MV-4-11 (cell line): ENCODE results near the gene LIMD2.
"Not testable (repeated sequence)": the region's sequence is repeated elsewhere in the genome, so short reads cannot be mapped to it uniquely, and the experiment has no call there.

Source experiments
- DNase-seq: peaks from one replicate; lab custom pipeline; 2025; lab: John Stamatoyannopoulos, UW

Gene LIMD2

GRCh38 chr17:63699638-63700527, at the start of gene LIMD2:
Gene LIMD2 (minus strand): TSS chr17:63700125. CDS start chr17:63699298, 827 bp downstream.
- DNase-seq: peak; percentile 31

- DNase-seq: peak; percentile 98
These were observed 41.7 kb upstream of the LIMD2 start, which contains the start of gene STRADA for GRCh38 chr17:63741408-63742173. Gene STRADA (minus strand): TSS chr17:63741799. CDS start chr17:63728369, 13,430 bp downstream.

- peak; percentile 24 for DNase-seq
These were observed 41.1 kb upstream of the LIMD2 start for GRCh38 chr17:63741143-63741407.

- no peak for DNase-seq
These were observed 40.7 kb upstream of the LIMD2 start for GRCh38 chr17:63740464-63741142.

- peak; percentile 67 for DNase-seq
These were observed 35.8 kb upstream of the LIMD2 start for GRCh38 chr17:63735691-63736090.

- no peak for DNase-seq
These were observed 22.5 kb upstream of the LIMD2 start for GRCh38 chr17:63722403-63722802.

- not testable (repeated sequence) for DNase-seq
These were observed 20.3 kb upstream of the LIMD2 start for GRCh38 chr17:63720194-63720593.

GRCh38 chr17:63718988-63719387, 19.1 kb upstream of the LIMD2 start:
- DNase-seq: no peak

- no peak for DNase-seq
These were observed 16.5 kb upstream of the LIMD2 start for GRCh38 chr17:63716426-63716825.

GRCh38 chr17:63714550-63715277, 14.8 kb upstream of the LIMD2 start:
- no peak for DNase-seq

- DNase-seq: no peak
These were observed 9.2 kb upstream of the LIMD2 start for GRCh38 chr17:63709110-63709509.

- DNase-seq: no peak
These were observed 7.2 kb upstream of the LIMD2 start for GRCh38 chr17:63707151-63707550.

- DNase-seq: no peak
These were observed 6.6 kb upstream of the LIMD2 start for GRCh38 chr17:63706336-63707082.

GRCh38 chr17:63705657-63706056, 5.7 kb upstream of the LIMD2 start:
- DNase-seq: no peak

GRCh38 chr17:63704836-63705235, 4.9 kb upstream of the LIMD2 start:
- DNase-seq: no peak

- DNase-seq: no peak
These were observed 4.3 kb upstream of the LIMD2 start for GRCh38 chr17:63704259-63704576.

- no peak for DNase-seq
These were observed 3.8 kb upstream of the LIMD2 start for GRCh38 chr17:63703556-63704258.

GRCh38 chr17:63703029-63703428, 3.1 kb upstream of the LIMD2 start:
- no peak for DNase-seq

GRCh38 chr17:63702721-63703015, 2.7 kb upstream of the LIMD2 start:
- no peak for DNase-seq

- peak; percentile 68 for DNase-seq
These were observed 2.2 kb upstream of the LIMD2 start for GRCh38 chr17:63701868-63702720.
